GM18909 (cell line): ENCODE data around the gene RAB3IP.

Source experiments
- ATAC-seq: cut with Tn5 transposase; IDR thresholded peaks from one replicate; pipeline ENCODE4 v1.9.1; 2021; ENCODE audit warnings: mild to moderate bottlenecking; ENCODE audit not compliant: unreplicated experiment, poor library complexity

Gene RAB3IP

DNA sequence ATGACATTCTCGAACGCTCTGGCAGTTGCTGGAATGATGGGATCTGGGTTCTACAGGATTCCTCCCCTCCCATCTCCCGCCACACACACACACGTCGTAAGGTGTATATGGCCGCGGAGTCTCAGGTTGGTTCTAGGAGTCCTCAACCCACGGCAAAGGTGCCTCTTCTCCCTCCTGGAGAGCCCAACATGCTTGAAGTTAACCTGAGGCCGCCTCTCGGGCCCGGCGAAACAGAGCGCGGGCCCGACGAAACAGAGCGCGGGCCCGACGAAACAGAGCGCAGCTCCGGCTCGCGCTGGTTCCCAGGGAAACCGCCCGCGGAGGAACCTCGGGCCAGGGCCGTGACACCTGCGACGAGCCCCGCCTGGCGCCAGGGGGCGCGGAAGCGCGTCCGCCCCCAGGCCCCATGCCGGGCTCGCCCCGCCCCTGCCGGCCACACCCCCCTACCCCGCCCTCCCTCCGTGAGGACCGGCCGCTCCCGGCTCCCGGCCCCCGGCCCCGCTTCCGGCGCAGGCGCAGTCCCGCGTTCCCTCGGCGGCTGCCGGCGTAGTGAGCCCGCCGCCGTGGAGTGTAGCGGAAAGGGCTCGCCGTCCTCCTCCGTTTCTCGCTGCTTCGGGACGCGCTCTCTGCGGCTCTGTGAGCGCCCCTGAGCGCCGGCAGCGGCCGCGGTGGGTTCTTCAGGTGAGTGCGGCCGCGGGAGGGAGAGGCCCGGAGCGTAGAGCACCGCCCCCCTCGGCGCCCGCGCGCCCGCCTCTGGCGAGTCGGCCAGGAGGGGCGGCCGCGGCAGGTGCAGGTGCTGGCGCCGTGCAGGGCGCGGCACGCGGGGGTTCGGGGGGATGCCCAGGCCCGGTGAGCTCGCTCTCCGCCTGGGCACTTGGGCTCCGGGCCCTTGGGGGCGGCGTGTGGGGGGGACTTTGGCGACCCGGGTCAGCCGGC is at the start of gene RAB3IP:
Gene RAB3IP, plus strand, starts transcription at position 510 of the 936 bp plus-strand sequence. CDS start 16,549 bp downstream, outside the sequence.
- ATAC-seq, result peak; percentile 87

- no peak for ATAC-seq
Observed at GRCh38 chr12:69689638-69690037, 49.0 kb upstream of the RAB3IP start.

DNA sequence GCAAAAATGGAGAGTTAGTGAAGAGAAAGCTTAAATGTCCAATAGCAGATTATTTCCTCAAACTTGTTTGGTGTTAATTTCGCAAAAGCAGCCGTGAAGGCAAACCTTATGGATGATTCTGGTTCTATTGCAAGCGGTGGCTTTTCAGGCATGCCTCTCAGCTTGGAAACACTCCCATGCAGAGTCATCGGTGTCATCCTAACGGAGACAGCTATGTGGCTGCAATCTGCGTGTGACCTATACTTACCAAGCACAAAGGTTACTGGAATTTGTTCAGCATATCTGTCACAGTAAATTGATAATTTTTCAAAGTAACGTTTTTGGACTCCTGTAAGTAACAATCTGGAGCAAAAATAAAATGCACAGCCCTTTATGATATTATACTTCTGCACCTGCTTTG is 44.5 kb upstream of the RAB3IP start:
- ATAC-seq, result no peak

DNA sequence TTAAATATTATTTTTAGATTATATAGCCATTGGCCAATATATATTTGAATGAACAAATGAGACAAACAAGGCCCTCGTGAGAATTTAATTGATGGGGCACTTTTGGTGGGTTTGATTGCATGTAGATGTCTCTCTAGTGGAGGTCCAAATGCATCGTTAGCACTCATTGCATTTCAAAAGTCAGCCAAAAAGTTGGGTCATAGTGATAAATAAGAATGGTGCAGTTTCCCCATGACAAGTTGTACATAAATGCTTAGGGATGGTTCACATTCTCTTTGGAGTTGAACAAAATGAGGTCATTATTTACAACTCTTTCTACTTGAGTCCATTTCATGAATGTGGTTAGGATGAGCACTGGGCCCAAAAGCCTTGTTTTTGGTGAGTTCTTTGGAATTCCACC is 40.6 kb upstream of the RAB3IP start:
- no peak for ATAC-seq

GRCh38 chr12:69698769-69699540 is 39.7 kb upstream of the RAB3IP start, which contains the start of gene BEST3:
Gene BEST3 (minus strand): TSS chr12:69699303. CDS start chr12:69697798, 1,505 bp downstream.
- no peak for ATAC-seq

GRCh38 chr12:69701826-69702225 is 36.8 kb upstream of the RAB3IP start:
- ATAC-seq, result no peak

- ATAC-seq, result no peak
Observed at GRCh38 chr12:69703146-69703642, 35.5 kb upstream of the RAB3IP start.

DNA sequence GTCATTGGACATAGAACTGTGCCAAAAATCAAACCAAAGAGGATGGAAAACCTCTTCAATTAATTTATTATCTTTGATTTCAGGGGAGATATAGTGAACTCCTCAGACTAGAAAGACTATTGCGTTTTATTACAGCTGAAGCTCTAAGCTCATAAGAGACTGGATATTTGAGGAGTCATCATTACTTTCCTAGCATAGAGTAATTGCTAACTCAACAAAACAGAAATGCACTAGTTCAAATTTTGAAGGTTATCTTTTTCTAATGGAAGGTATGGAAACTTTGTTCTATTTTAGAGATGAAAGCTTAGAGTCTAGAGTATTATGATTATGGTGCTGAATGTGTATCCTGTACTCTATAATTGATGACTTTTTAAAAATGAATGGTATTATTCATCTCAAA is 34.3 kb upstream of the RAB3IP start:
- ATAC-seq, result no peak

DNA sequence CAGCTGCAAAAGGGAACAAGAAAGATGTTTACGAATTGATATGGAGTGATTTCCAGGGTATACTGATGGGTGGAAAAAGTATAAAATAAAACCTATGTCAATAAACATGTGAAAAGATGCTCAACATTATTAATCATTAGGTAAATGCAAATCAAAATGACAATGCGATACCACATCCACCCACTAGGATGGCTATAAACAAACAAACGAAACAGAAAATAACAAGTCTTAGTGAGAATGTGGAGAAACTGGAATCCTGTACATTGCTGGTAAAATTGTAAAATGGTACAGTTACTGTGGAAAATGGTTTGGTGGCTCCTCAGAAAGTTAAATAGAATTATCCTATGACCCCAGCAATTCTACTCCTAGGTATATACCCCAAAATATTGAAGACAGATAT is 30.0 kb upstream of the RAB3IP start:
- ATAC-seq, result no peak

DNA sequence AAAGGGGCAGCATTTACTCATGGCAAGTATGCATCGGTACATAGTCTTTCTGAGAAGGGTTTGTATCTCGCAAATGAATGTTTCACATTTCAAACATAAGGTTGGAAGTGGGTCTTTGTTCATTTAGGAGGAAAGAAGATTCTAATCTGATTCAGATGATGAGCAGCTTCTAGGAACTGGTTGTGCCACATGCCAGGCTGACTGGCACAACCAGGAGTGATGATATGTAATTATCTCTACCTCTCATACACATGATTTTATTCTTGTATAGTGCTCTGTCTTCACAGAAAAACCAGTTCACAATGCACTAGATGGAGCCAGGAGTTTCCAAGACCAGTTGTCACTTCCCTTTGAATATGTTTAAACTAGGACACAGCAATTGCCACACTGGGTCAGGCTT is 25.8 kb upstream of the RAB3IP start:
- ATAC-seq, result no peak

DNA sequence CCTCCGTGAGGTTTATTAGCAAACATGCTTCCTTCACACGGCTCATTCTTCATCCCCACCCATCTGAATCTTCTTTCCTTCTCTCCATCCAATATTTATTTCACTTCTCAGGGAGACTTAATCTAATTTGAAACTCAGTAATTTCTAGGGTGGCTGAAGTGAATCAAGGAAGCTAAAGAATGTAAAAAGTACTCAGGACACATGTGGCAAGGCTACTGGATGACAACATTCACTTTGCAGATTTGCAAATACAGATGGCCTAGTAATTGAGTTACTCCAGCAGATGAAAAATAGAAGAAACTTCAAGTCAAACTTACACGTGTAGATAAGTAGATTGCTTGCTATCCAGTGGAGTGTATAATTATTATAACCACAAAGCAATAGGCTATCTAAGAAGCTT is 24.1 kb upstream of the RAB3IP start:
- ATAC-seq, result no peak

DNA sequence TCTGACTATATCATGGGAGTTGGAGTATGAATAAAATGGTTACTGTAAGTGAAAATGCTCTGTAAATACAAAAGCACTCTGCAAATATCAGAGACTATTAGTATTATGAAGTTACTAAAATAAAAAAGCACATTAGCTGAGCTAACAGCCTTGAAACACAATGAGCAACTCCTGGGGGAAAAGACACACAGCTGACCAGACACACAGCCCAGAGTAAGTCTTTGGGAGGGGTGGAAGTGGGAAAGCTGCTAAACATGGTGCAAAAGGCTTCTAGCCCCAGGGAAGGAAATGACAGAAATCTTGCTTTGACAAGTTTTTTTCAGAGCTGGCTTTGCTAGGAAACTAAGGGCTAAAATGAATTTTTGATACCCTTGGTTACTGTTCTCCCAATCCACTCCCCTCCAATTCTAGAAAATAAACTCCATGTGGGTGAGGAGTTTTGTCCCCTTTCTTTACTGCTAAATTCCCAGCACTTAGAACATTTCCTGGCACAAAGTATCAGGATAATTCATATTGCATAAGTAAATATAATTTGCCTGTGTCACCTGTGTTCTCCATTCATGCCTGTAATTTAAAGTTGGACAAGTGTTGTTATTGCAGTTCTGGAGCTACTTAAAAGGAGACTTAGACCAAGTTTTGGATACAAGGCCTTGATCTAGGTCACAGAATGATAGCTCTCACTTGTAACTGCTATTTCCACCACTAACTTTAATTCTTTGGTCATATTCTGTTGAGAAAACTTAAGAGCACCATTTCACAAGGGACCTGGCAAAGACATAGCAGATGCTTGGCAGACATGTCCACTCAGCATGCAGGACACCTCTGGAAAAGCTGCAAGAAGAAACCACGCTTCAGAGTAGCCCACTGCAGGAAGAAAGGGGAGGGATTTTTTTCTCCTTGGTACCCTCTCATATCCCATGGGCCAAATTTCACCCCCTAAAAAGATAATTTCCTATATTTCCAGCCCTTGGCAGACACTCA is 19.0 kb upstream of the RAB3IP start:
- ATAC-seq, result no peak

- no peak for ATAC-seq
Observed at GRCh38 chr12:69720750-69721149, 17.9 kb upstream of the RAB3IP start.

DNA sequence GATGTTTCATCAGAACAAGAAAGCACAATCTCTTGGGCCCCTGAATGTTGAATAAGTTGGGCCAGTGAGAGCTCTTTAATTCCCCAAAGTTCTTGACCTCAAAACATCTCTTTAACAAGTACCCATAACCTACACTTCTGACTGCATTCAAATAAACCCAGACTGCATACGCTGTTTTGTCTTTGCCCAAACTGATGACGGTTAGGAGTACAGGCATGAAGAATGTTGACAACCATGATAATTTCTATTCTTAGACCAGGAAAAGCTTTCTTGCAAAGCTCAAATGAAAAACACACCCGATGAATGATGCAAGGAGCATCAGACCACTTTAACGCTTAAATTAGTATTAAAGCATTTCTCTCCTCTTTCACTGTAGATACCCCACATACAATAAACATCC is 11.7 kb upstream of the RAB3IP start:
- ATAC-seq, result no peak

DNA sequence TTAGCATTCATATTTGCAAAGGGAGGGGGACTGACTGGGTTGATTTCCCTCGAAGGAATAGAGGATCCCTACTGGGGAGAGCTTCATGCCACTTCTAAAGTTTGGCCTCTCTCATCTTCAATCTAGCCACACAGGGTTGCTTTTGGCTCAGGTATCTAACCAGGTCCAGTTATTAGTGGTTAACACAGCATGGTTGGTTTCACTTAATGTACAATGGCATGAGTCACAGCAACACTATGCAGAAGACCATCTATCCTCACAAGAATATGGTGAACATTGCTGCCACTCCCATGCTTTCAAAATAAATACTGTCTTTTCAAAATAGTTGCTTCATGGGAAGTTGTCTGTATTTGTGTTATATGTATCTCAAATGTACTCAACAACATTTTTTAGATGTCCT is 6.6 kb upstream of the RAB3IP start:
- ATAC-seq, result no peak

DNA sequence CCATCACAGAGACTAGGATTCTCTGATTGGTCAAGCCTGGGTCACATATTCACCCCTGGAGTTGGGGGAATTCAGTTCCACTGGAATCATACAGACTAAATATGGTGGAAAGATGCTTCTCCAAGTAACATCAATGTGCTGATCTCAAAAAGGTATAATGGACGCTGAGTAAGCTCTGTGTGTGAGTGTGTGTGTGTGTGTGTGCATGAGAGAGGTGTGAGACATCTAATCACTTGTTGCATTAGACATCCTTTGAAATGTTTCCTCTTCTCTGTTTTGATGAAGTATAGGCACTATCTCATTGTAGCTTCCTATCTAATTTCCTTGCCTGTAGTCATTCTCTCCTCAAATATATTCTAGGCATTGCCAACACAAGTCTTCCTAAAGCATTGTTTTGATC is 5.0 kb upstream of the RAB3IP start:
- ATAC-seq, result no peak

DNA sequence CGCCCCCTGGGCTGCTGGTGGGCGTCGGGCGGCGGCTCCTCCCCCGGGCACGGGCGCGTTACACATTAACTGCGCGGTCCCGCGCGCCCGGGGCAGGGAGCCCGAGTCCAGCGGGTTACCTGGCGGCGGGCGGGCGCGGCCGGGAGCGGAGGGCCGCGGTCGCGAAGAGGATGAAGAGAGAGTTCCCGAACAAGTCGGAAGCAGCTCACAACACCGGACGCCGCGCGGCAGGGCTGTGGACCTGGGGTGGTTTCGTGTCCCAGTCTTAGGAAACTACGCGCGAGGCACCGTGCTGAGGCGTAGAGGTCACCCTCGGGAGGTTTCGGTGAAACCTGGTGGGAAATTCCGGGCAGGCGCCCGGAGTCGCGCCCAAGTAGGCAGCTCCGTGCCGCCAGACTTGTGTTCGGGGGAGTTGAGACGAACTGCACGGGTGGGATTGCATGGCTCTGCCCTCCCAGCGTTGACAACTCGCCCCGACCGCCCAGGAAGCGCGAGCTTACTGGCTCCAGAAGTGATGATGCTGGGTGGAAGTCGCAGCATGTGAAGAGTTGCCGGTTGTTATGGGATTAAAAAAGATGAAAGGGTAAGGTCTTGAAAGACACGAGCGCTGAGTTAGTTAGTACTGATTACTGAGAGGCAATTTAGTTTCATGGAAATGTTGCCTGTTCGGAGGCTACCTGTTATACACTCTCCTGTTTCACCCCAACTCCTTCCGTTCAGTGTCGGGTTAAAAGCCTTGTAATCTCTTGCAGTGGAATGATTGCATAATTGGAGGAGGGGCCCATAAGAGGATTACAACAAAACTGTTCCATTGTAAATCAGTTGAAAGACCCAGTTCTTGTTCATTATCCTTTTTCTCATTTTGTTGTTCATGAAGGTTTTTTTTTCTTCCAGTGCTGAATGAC is 879 bp downstream of the RAB3IP start:
- peak; percentile 45 for ATAC-seq

DNA sequence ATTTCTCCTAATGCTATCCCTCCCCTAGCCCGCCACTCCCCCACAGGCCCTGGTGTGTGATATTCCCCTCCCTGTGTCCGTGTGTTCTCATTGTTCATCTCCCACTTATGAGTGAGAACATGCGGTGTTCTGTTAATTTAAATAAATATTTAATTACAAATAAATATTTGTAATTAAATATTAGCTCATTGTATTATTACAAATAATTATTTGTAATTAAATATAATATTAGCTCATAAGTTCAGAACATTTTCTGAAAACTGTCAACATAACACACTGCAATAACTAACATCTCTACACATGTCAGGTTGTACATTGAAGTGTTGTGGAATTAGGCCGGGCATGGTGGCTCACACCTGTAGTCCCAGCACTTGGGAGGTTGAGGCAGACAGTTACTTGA is 5.4 kb downstream of the RAB3IP start:
- ATAC-seq, result no peak

DNA sequence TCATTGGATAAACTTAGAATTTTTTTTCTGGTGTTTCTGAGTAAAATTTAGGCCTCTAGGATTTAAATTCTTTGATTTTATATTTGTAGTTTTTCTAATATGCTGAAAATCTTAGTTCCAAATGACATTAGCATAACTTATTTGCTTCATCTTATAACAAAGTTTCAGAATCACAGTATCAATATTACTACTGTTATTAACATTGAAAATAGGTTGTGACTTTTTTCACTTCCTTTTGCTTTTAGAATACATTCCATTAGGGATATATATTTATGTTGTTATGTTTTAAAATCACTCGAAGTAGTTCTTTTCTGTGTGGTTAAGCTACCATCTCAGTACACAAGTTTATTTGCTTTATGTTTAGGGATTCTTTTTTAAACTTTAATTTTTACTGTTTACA is 12.8 kb downstream of the RAB3IP start:
- ATAC-seq, result no peak
